NCI-H146 treated with DMSO at 0.1 percent for 48 hours (cell line): Measurements from ENCODE around the gene PTPA.

Experiments used
- DNase-seq: peaks from one replicate; lab custom pipeline; 2025; ENCODE audit not compliant: unreplicated experiment; lab: John Stamatoyannopoulos, UW

The PTPA gene

DNA sequence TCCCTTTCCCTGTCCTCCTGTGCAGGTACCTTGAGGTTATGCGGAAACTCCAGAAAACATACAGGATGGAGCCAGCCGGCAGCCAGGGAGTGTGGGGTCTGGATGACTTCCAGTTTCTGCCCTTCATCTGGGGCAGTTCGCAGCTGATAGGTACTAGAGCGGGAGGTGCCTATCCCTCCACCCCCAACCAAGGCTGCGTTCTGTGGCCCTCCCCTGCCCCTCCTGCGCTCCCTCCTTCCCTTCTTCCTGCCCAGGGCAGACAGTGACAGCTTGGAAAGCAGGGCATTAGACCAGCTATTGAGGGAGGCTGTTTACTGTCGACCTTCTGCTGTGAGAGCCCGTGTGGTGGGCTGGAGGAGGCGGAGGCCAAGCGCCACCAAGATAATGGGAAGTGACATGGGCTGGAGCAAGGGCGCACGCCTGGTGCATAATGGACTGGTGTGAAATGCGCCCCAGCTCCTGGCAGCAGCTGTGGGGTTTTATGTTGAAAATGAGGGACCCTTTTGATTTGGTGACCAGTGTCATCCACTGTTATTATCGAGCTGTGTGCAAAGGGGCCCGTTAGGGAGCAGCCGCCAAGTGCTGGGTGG, 25.3 kb downstream of the PTPA start:
- no peak for DNase-seq

DNA sequence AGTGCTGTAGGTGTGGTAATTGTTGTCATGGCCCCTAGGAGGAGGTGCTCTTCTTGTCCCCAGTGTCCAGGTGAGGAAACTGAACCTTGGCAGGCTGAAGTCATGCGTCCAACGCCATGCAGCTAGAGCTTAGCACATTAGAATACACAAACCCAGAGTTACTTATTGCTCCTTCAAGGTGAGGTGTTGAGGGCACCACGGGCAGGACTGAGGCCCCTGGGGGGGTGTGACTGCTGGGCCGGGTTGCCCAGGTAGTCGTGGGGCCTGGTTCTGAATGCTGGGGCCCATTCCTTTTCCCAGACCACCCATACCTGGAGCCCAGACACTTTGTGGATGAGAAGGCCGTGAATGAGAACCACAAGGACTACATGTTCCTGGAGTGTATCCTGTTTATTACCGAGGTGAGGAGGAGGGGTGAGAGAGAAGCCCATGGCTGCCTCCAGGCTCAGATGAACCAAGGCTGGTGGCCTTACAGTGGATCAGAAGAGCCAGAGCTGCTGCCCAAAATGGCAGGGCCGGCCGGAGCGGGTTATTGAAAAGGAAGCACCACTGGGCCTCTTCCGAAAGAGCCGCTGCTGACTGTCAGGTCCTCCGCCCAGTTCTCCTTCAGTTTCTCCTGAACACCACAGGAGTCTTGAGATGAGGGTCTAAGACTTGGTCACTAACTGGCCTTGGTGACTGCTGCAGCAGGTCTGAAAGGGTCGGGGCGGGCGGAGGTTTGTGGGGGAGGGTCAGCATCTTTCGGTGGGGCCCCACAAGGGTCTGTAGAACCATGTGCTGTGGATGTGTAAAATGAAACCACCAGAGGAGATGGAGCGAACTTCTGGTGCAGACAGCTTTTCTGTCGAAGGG, 26.3 kb downstream of the PTPA start:
- DNase-seq: no peak

DNA sequence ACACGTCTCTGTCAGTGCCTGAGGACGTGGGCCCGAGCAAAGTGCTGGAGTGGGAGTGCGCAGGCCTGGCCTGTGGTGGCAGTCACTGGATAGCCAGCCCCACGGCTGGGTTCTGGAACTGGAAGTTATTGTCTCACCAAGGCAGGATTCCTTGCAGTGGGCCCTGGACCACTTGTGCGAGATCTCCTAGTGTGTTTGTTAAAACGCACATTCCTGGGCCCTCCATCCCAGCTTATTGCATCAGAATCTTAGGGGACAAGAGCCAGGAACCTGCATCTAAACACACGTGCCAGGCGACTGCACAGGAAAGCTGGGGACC, 26.9 kb downstream of the PTPA start:
- DNase-seq: no peak

DNA sequence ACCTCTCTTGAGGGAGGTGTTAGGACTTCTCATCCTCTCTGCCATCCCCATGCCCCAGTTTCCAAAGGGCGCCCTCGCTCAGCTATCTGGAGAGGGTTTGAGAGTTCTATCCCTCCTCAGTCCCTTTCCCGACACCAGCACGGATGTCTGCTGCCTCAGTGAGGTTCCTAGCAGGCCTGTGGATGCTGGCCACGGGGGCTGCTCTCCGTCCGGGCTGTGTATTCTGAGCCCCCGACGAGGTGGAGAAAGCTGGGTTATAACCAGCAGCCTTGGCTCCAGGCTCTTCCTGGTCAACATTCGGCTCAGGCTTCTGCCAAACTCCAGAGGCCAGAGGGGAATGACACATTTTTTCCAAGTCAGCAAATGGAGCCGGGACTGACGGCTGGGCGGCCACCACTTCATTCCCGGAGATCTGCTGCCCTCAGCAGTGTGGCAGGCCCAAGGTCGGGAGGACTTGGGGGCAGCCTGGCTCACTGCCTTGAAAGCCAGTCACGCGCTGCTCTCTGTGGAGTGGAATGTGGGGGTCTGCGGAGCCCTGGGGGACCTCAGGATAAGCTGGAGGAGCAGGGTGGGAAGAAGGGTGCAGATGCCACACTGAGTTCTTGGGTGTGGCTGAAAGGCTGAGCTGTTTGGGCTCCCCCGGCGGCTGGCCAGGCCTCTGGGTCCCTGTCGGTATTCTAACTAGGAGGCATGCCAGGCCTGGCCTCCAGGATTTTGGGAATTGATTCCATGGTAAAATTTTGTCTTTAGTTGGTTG, 27.4 kb downstream of the PTPA start:
- DNase-seq: no peak

DNA sequence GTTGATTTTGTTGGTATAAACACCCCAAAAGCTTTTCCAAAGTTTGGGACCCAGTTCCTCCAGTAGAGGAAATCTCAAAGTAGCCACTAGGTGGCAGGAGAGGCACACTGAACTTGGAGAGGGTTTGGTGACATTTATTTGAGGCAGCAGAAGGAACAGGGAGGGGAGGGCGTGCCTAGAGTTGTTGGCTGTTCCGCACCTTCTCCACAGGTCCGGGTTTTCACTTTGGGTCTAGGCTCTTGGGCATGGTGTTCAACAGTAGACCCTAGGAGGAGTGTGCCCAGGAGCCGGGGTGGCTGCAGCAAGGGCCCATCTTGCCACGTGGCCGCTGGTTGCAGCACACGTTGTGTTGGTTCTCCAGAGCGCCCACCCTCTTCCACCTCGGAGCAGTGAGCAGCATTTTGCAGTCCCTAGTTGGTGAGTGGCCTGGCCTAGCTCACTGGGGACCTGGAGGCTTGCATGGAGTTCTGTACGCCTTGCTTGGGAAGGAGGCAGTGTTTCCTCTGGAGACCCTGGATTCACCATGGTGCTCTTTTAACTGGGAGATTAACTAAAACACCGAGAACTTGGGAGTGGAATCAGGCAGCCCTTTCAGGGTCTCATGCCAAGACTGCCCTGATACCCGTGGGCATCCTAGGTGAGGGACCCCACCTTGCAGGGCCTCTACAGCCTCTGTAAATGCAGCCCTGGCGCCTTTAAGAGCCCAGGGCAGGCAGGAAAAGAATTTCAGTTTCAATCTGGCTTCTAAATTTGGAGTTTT, 28.2 kb downstream of the PTPA start:
- DNase-seq: peak; percentile 6

DNA sequence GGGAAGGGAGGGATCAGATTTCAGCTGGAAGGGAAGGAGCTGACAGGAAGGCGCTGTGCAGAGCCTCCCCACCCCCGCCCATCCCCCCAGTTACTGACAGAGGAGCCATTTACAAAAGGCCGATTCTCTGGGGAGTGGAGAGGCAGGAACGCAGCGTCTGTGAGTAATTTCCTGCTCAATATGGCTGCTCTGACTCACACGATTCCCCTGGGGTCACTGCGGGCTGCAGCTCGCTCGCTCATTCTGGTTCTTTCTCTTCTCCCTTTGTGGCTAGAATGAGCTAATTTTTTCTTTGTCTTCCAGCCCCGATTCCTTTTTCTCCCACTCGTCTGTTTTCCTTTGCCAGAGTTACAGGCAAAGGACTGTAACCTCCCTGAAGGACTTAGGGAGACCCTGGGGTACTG, 28.8 kb downstream of the PTPA start:
- DNase-seq: no peak

DNA sequence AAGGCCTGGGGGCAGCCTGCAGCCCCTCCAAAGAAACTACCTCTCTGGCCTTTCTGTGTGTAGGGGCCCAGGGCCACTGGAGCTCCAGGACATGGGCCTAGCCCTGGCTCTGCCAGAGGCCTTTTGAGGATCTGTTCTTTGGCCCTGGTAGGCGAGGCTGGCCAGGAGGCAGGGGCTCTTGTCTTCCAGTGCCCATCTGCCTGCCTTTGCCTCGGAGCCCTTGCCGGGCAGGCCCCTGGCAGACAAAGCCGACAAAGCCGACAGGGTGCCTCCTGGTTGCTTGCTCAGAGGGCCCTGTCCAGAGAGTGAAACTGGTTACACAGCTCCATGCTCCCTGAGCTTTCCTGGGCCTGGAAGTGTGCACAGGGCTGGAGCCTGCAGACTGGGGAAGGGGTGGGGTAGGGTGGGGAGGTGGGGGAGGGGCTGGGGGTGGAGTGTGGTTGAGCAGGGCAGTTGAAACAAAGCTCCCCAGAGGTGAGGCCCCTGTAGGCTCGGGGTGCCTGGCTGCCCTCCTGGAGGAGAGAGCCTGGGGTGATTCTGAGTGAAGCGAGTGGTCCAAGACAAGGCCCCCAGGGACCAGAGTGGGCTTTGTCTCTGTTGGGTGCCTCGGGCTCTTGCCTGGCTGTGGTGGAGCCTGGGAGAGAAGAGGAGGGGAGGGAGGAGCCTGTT, 29.3 kb downstream of the PTPA start:
- DNase-seq: no peak

DNA sequence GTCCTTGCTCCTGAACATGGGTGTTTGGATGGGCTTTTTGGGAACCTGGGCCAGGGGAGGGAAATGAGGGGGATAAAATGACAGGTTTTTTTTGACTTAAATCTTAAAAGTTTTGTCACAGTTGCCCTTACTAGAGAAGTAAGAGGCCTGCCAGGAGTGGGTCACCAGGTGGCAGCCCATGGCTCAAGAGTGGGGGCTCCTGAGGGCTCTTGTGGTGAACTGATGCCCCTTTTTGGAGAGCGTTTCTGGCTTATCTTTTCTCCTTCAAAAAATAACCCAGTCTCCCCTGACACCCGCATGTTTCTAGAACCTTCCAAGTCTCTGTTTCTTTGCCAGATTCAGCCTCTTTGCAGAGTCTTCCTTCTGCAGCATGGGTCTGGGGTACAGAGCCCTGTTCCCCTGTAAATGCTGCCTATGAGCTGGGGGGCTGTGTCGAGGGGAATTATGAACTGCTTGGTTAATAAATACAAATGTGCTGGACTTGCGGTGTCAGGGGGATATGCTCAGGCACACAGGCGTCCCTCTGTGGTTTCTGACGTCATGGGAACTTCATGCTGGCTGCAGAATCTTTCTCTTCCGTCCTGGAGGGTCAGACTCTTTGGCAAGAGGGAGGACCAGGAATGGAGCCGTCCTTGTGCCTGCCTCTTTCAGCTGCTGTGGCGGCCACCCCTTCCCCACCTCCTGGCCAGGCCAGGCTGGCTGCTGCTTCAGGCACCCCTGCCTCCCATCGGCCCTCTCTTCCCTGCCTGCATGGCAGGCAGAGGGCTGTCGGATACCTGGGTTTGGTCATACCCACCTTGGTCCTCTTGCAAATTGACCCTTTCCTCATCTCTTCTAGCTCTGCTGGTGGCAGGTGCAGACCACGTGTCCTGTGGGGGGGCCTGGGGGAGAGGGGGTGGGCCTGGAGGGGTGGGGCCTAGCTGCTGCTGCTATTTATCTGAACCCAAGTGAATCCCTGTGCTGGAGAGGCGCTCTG, 30.1 kb downstream of the PTPA start:
- DNase-seq: no peak

DNA sequence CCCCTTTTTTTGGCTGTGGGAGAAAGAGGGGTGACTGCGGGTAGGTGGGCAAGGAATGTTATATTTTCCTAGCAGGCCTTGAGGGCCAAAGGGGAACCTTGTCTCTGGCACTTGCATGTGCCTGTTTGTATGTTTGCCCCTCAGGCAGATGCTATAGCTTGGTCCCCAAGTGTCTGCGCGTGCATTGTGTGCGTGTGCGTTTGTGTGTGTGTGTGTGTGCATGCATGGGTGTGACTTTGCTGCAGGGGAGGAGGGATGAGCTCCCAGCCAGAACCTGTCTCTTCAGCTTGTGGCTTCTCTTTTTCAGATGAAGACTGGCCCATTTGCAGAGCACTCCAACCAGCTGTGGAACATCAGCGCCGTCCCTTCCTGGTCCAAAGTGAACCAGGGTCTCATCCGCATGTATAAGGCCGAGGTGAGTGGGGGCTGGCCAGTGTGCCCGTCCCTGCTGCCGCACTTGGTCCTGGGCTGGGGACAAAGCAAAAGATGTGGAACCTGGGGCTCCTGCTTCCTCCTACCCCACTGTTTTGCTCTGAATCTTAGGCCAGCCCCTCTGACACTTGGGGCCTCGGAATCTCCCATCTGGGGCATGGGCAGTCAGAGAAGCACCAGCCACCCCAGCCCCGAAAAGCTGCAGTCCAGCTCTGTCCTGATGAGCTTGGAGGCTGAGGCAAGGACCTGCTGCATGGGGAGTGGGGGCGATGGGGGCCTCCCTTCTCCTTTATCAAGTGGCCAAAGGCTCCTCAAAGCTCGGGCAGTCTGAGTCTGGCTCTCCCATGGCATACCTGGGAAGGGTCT, 31.1 kb downstream of the PTPA start:
- DNase-seq: no peak

DNA sequence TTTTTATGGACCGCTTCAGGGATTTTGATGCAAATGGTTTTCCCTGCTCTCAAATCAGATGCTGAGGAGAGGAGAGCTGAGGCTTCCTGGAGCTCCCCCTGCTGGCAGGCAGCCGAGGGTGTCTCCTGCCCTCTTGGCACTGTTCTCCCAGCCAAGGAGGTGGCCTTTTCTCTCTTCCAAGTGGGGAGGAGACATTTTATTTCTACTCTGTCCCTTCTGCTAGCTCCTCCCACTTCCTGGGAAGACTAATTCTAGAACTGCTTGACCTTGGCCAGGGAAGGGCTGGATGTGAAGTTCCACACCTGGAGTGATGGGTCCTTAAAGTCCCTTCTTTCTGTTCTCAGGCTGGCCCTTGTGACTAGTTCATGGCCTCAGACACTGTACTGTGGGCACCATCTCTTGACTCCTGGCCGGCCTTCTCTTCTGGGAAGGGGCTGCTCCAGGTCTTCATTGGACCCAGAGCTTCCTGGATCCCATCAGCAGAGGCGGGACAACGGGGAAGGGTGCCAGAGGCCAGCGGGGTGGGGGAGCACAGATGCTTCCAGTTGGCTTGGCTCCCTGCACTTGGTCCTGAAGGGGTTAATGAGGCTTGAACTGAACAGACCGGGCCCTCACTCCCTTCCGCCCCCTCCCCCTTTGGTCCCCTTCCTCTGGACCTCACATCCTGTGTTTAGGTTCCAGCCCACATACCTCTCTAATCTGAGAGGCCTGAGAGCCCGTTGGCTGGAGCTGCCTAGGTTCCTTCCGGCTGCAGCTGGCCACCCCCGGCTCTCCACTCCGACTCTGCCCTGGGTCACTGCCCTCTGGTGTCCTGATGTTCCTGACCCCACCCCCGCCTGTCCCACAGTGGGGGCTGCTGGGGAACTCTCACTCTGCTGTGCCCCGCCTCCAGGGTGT, 32.1 kb downstream of the PTPA start:
- DNase-seq: no peak

DNA sequence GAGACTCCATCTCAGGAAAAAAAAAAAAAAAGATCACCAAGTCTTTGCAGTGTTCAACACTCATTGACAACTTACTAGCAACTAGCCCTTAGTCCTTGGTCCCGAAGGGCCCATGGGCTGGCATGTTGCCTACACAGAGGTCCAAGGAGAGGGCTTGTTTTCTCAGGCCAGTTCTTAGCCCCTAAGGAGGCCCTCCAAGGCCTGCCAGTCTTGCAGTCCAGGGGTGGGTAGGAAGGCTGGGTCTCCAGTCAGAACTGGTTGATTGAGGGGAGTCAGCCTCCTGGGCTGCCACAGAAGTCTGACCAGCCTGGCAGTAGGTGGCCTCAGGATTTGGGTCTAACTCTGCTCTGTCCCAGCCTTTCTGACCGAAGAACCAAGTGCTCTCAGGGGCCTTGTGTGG, 34.1 kb downstream of the PTPA start:
- DNase-seq: no peak

DNA sequence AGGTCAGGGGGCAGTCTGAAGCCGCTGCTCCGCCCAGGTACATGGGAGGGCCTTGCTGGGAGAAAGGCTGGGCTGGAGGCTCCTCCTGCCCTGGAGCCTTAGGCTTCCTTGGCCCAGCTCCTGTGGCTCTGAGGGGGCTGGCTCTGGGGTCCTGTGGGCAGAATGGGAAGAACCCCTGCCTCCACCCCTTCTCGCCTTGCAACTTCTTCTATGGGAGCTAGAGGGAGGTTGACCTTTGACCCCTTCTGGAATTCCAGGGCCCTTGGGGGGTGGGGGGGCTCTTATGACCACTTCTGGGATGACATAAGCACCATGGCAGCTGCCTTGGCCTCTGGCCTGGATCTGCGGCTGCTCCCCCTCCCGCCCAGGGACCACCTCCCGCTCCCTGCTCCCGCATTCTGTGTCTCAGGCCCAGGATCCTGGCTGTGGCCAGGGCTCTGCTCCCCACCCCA, 34.7 kb downstream of the PTPA start:
- DNase-seq: no peak

DNA sequence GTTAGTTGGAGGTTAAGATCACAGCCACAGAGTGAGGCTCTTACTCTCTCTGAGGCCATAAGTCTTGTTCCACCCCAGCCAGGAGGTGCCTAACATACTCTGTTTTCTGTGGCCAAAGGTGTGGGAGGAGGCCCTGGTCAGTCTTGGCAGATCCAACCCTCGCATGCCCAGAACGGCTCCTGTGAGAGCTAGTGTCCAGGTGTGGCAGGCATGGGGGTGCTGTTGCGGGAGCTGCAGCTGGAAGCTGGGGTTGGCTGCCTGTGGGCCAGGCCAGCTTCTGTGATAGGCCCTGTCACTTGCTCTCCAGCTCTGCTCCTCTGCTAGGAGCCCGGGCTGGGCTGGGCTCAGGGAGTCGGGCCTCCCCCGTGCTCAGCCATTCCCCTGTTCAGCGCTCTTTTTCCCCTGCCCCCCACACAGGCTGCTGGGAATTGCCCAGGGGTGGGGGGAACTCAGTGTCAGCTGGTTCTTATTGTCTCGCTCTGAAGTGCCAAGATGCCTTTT, 35.3 kb downstream of the PTPA start:
- DNase-seq: no peak

DNA sequence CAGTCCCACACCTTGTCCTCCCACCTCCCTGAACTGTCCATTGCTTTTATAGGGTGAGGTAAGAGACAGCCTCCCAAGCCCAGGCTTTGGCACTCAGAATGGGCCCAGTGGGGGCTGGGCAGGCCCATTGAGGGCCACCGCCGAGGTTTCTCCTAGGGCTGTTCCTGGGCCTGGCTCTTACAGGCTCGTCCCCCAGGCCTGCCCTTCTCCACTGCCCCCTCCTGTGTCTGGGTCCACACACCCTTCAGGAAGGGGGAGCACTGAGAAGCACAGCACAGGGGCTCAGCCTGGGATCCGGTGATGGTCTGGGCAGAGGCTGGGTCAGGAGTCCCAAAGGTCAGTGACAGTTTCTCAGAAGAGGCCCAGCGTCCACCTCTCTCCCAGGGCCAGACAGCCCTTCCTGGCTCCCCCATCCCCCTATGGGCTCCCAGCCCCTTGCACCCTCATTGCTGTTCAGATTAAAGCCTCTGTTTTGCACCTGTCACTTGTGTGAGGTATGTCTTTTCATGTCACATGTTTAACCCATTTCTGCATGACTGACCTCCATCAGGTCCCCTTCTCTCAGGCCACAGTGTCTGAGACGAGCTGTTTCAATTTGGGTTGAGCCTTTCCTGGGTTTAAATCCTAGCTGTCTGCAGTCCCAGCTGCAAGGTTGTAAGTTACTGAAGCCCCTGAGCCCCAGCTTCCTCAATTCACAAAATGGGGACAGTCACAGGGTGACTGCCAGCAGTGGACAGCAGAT, 37.4 kb downstream of the PTPA start:
- DNase-seq: no peak

DNA sequence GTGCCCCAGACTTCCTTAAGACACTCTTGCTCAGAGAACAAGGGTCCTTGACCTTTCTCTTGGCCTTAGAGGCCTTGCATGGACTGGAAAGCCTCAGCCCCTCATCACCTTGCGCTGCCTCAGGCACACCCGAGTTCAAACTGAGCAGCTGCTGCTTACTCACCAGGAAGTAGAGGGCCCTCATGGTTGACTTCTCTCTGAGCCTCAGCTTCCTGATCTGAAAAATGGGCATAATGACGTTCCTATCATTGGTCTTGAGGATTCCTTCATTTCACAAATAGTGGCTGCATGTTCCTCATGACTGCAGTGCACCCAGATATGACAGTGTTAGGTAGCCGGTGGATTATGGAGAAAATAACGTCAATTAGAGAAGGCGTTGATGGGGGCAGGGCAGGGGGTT, 38.2 kb downstream of the PTPA start:
- no peak for DNase-seq

DNA sequence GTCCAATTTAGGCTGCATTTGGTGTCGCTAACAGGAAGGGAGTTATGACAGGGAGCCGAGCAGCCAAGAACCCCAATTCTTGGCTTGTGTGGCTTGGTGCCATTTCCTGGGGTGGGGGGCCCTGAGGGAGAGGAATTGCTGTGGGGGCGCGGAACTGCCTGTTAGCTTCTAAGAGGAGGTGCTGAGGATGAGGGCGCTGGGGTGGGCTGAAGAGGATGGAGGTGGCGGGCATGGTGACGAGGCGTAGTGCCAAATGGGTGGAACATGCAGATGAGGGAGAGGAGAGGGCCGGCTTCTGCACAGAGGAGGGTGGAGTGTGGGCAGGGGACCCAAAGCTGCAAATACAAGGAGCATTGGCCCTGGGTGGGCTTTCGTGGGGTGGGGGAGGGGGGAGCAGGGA, 38.9 kb downstream of the PTPA start:
- DNase-seq: no peak

DNA sequence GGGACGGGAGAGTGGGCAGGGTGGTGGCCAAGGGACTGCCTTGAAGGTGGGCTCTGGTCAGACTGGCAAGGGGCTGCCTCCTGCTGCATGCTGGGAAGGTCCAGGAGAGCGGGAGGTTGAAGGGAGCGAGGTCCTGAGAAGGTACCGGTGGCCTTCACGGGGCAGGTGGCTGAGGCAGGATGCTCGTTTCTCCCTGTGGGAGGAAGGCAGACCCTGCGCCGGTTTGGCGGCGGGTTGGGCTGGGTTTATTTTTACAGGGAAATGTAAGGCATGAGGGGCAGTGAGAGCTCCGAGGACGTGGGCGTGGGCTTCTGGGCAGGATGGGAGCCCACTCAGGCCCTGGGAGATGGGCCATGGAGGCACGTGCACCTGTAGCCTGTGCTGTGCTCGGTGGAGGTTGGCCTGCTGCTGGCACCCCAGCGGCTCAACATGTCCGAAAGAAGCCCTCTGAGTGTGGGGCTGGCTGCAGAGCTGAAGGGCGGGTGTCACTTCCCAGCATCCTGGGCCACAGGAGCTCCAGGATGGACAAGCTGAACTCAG, 39.5 kb downstream of the PTPA start:
- no peak for DNase-seq
